Liver (tissue), 9 donors: ENCODE data around the gene PCSK6. TPM values are rescaled to one million over a fixed set of nuclear protein-coding genes. Genes with fewer than 3 reads are reported as not detected.

ENCODE experiments used
- DNase-seq: peaks from one replicate; pipeline ENCODE4 v3.0.0-alpha.2; 2017; ENCODE audit warnings: low spot score
- H3K27ac ChIP-seq, 2 donors: one replicate each; pipeline ENCODE4 v1.7.0; 2013; ENCODE audit warnings: inconsistent platforms in 2 of 2, low read length in 2 of 2, control low read depth in 1 of 2, low read depth in 1 of 2, mild to moderate bottlenecking in 1 of 2
- H3K27me3 ChIP-seq, 4 donors: one replicate each; pipeline versions ENCODE4 v1.6.1 to v1.7.0; 2013; ENCODE audit warnings: low read length in 3 of 4, inconsistent platforms in 1 of 4, mild to moderate bottlenecking in 1 of 4, moderate library complexity in 1 of 4; ENCODE audit not compliant: control insufficient read depth in 4 of 4, insufficient read depth in 4 of 4
- H3K36me3 ChIP-seq, 4 donors: one replicate each; pipeline versions ENCODE4 v1.6.1 to v1.7.0; 2013; ENCODE audit warnings: low read length in 3 of 4, mild to moderate bottlenecking in 3 of 4, low read depth in 1 of 4, moderate library complexity in 1 of 4; ENCODE audit not compliant: control insufficient read depth in 4 of 4, insufficient read depth in 3 of 4
- H3K4me1 ChIP-seq, 4 donors: one replicate each; pipeline versions ENCODE4 v1.6.1 to v1.7.0; 2013; ENCODE audit warnings: low read length in 3 of 4, mild to moderate bottlenecking in 3 of 4, moderate library complexity in 1 of 4; ENCODE audit not compliant: control insufficient read depth in 4 of 4, insufficient read depth in 4 of 4
- H3K4me3 ChIP-seq, 3 donors: one replicate each; pipeline versions ENCODE4 v1.6.1 to v1.7.0; 2013; ENCODE audit warnings: low read length in 3 of 3, control low read depth in 1 of 3, low read depth in 1 of 3, mild to moderate bottlenecking in 1 of 3
- H3K9ac ChIP-seq, 2 donors: one replicate each; pipeline ENCODE4 v1.7.0; 2013; ENCODE audit warnings: low read length in 2 of 2, mild to moderate bottlenecking in 2 of 2, moderate library complexity in 2 of 2, control low read depth in 1 of 2, low read depth in 1 of 2
- H3K9me3 ChIP-seq, 4 donors: one replicate each; pipeline versions ENCODE4 v1.6.1 to v1.7.0; 2013; ENCODE audit warnings: low read length in 3 of 4; ENCODE audit not compliant: control insufficient read depth in 4 of 4
- ATF3 ChIP-seq: IDR thresholded peaks from 2 replicates; pipeline ENCODE4 v1.6.1; 2016; ENCODE audit warnings: antibody characterized with exemption
- CTCF ChIP-seq: fragments of 150-350 bp; IDR thresholded peaks from 2 replicates; pipeline ENCODE4 v1.5.1; 2017; ENCODE audit warnings: improper control_type of control experiment, low read depth, low read length; ENCODE audit not compliant: missing input control
- EGR1 ChIP-seq, 2 donors: IDR thresholded peaks; 2 replicates each; pipeline ENCODE4 v1.6.1; 2016 to 2018; ENCODE audit warnings: antibody characterized with exemption in 2 of 2, low read depth in 2 of 2
- FOXA2 ChIP-seq: IDR thresholded peaks from 2 replicates; pipeline ENCODE4 v1.6.1; 2016; ENCODE audit warnings: antibody characterized with exemption
- GABPA ChIP-seq, 2 donors: IDR thresholded peaks in 1 of 2; conservative IDR thresholded peaks in 1 of 2; 2 replicates each; pipeline ENCODE4 v1.6.1; 2016; ENCODE audit warnings: antibody characterized with exemption in 2 of 2, mild to moderate bottlenecking in 1 of 2, moderate library complexity in 1 of 2
- HNF4A ChIP-seq, 2 donors: conservative IDR thresholded peaks; 2 replicates each; pipeline ENCODE4 v1.6.1; 2016; ENCODE audit warnings: antibody characterized with exemption in 2 of 2, mild to moderate bottlenecking in 2 of 2
- HNF4G ChIP-seq: IDR thresholded peaks from 2 replicates; pipeline ENCODE4 v1.6.1; 2016; ENCODE audit warnings: antibody characterized with exemption
- JUND ChIP-seq, 2 donors: IDR thresholded peaks; 2 replicates each; pipeline ENCODE4 v1.6.1; 2016; ENCODE audit warnings: antibody characterized with exemption in 2 of 2
- MAX ChIP-seq: IDR thresholded peaks from 2 replicates; pipeline ENCODE4 v1.6.1; 2016; ENCODE audit warnings: antibody characterized with exemption
- NR2F2 ChIP-seq: IDR thresholded peaks from 2 replicates; pipeline ENCODE4 v1.6.1; 2016; ENCODE audit warnings: antibody characterized with exemption
- RAD21 ChIP-seq, 2 donors: IDR thresholded peaks; 2 replicates each; pipeline ENCODE4 v1.6.1; 2016; ENCODE audit warnings: antibody characterized with exemption in 2 of 2, mild to moderate bottlenecking in 2 of 2
- REST ChIP-seq: IDR thresholded peaks from 2 replicates; pipeline ENCODE4 v1.6.1; 2016; ENCODE audit warnings: antibody characterized with exemption, mild to moderate bottlenecking
- RXRA ChIP-seq, 2 donors: IDR thresholded peaks; 2 replicates each; pipeline ENCODE4 v1.6.1; 2017 to 2018; ENCODE audit warnings: antibody characterized with exemption in 2 of 2, mild to moderate bottlenecking in 1 of 2
- TAF1 ChIP-seq: conservative IDR thresholded peaks from 2 replicates; pipeline ENCODE4 v1.6.1; 2016; ENCODE audit warnings: antibody characterized with exemption, mild to moderate bottlenecking
- YY1 ChIP-seq: IDR thresholded peaks from 2 replicates; pipeline ENCODE4 v1.6.1; 2016; ENCODE audit warnings: antibody characterized with exemption, mild to moderate bottlenecking
- ZBTB33 ChIP-seq: IDR thresholded peaks from 2 replicates; pipeline ENCODE4 v1.6.1; 2016; ENCODE audit warnings: antibody characterized with exemption
- WGBS: extraction: QIAGEN DNeasy Blood & Tissue Kit; methylation state at CpG from one replicate; pipeline ENCODE4 v1.1.7; 2013; 5-methylcytosine and 5-hydroxymethylcytosine counted together
- polyA plus RNA-seq, 2 donors: library from polyadenylated mRNA; stranded (reverse) in 1 of 2; unstranded in 1 of 2; fragments of 200-250 nt in 1 of 2; fragments of >200 nt in 1 of 2; fragmentation: Nextera tagmentation in 1 of 2; extraction: Ambion mirVana in 1 of 2; gene quantifications; one replicate each; pipeline versions ENCODE4 v1.2.1 to v1.2.3, GENCODE V29; 2013 to 2015
- total RNA-seq, 2 donors: library from RNA; depleted of rRNA; stranded (reverse); fragments of >200 nt; gene quantifications; one replicate each; pipeline ENCODE4 v1.2.3, GENCODE V29; 2014
- donor health status: healthy.
- donor health status: healthy.
- donor health status: healthy.
- donor health status: healthy.
- donor health status: healthy.

The PCSK6 gene
- total and polyA plus RNA-seq, 4 donors, result 94.8 to 398 (median 168) TPM

GRCh38 chr15:101362986-101363566 is 126.4 kb downstream of the PCSK6 start:
- Histone ChIP-seq H3K4me1 (no peaks in the 10 kb centered on the region), H3K9me3 (no peaks in the 10 kb centered on the region), H3K27ac (no peak overlapping the region), H3K27me3 (no peaks in the 10 kb centered on the region), H3K36me3 (peaks cover 14 to 83% (median 44%) of the 10 kb centered on the region in 4 donors), H3K9ac (no peak overlapping the region), H3K4me3 (no peak overlapping the region)
- no peak for DNase-seq
- WGBS, result 93% methylated on average over 8 of the region's 8 CpGs
- no peak for TF ChIP-seq RAD21 (IDR thresholded peaks at IDR 0.05)
- no peak for TF ChIP-seq CTCF
- TF ChIP-seq YY1, result no peak
- no peak for TF ChIP-seq GABPA (IDR thresholded peaks at IDR 0.05 in 1 of 2, conservative IDR thresholded peaks at IDR 0.05 in 1 of 2)
- TF ChIP-seq NR2F2, result no peak
- TF ChIP-seq HNF4A (conservative IDR thresholded peaks at IDR 0.05), result no peak
- TF ChIP-seq RXRA (IDR thresholded peaks at IDR 0.05), result no peak
- TF ChIP-seq EGR1 (IDR thresholded peaks at IDR 0.05; ENCODE audit: low read depth in 2 of 2), result no peak
- no peak for TF ChIP-seq REST
- TF ChIP-seq JUND (IDR thresholded peaks at IDR 0.05), result no peak
- no peak for TF ChIP-seq MAX
- TF ChIP-seq TAF1, result no peak
- no peak for TF ChIP-seq ZBTB33
- no peak for TF ChIP-seq HNF4G
- TF ChIP-seq FOXA2, result no peak

- H3K36me3 ChIP-seq, result peaks cover 16 to 87% (median 46%) of the 10 kb centered on the region in 4 donors
Measured at GRCh38 chr15:101362359-101362758, 127.1 kb downstream of the PCSK6 start.

More at GRCh38 chr15:101362359-101362758, 127.1 kb downstream of the PCSK6 start:
- H3K27ac ChIP-seq, result no peak overlapping the region
- DNase-seq, result no peak
- WGBS, result 95% methylated on average over 10 of the region's 10 CpGs
- H3K9ac ChIP-seq, result no peak overlapping the region
- no peak overlapping the region for H3K4me3 ChIP-seq
- TF ChIP-seq CTCF, result no peak
- no peak for TF ChIP-seq ATF3
- H3K27me3 ChIP-seq, result no peaks in the 10 kb centered on the region
- no peaks in the 10 kb centered on the region for H3K9me3 ChIP-seq
- no peaks in the 10 kb centered on the region for H3K4me1 ChIP-seq
